GM12878 (cell line): ENCODE data around the gene GALNT15. TPM values are rescaled to one million over a fixed set of nuclear protein-coding genes. Genes with fewer than 3 reads are reported as not detected.

Experiments
- ATAC-seq: fragments of 200-7000 bp; cut with Tn5 transposase; 3 replicates; pipeline ENCODE4 v1.9.1; 2020; ENCODE audit warnings: mild to moderate bottlenecking, moderate library complexity
- BruUV-seq: library from RNA; stranded (reverse); fragments of 400-500 nt; replicated peaks from 2 replicates; lab custom pipeline; 2021; lab: Mats Ljungman, UMichigan
- CTCF ChIA-PET: fragments of 300-600 bp; sonication (Branson Sonifier 250); formaldehyde crosslinking; extraction: SDS; loops from one replicate; lab custom pipeline; 2021; ENCODE audit warnings: inconsistent platforms; lab: Yijun Ruan, JAX
- POLR2A ChIA-PET: fragments of 350-600 bp; formaldehyde crosslinking; extraction: SDS; loops from one replicate; lab custom pipeline; 2021; ENCODE audit warnings: inconsistent platforms; lab: Charles Lee
- RAD21 ChIA-PET: fragments of 300-600 bp; sonication (Branson Sonifier 250); formaldehyde crosslinking; loops from one replicate; lab custom pipeline; 2023; ENCODE audit warnings: antibody characterized with exemption; ENCODE audit not compliant: unreplicated experiment; lab: Charles Lee
- SMC1A ChIA-PET: fragments of 300-600 bp; sonication (Branson Sonifier 250); formaldehyde crosslinking; loops from one replicate; lab custom pipeline; 2023; ENCODE audit not compliant: unreplicated experiment, uncharacterized antibody; lab: Charles Lee
- DNase-seq: peaks from one replicate; pipeline ENCODE4 v3.0.0-alpha.2; 2011; ENCODE audit warnings: low read depth, low spot score
- FAIRE-seq: peaks from 3 replicates; lab custom pipeline; 2011; peaks lifted over from hg19 to GRCh38; lab: Jason Lieb, UNC
- H2AFZ ChIP-seq: 2 replicates; pipeline ENCODE4 v1.6.0; 2011; ENCODE audit warnings: low read depth, low read length, control low read depth; ENCODE audit not compliant: control insufficient read depth
- H3K27ac ChIP-seq: 2 replicates; pipeline ENCODE4 v1.5.1; 2011; ENCODE audit warnings: control low read depth; ENCODE audit not compliant: control insufficient read depth, insufficient read depth
- H3K27me3 ChIP-seq, 2 experiments: replicated peaks in 1 of 2; 2 replicates each; pipeline versions ENCODE4 v1.6.0 to v1.6.1; 2011; ENCODE audit warnings: low read length in 1 of 2; ENCODE audit not compliant: control insufficient read depth in 2 of 2, insufficient read depth in 2 of 2
- H3K36me3 ChIP-seq, 2 experiments: 2 replicates each; pipeline ENCODE4 v1.5.1; 2011; ENCODE audit warnings: low read length in 1 of 2; ENCODE audit not compliant: control insufficient read depth in 2 of 2, insufficient read depth in 2 of 2
- H3K4me1 ChIP-seq: 2 replicates; pipeline ENCODE4 v1.6.1; 2011; ENCODE audit warnings: mild to moderate bottlenecking, low read length, moderate library complexity, mixed read lengths; ENCODE audit not compliant: control insufficient read depth, insufficient read depth
- H3K4me2 ChIP-seq: 2 replicates; pipeline ENCODE4 v1.6.0; 2011; ENCODE audit warnings: control low read depth; ENCODE audit not compliant: control insufficient read depth, insufficient read depth
- H3K4me3 ChIP-seq: fragments of 200-600 bp; sonication (generic); 2 replicates; pipeline ENCODE4 v1.5.1; 2016
- H3K79me2 ChIP-seq: 2 replicates; pipeline ENCODE4 v1.6.0; 2011; ENCODE audit warnings: low read length; ENCODE audit not compliant: control insufficient read depth, insufficient read depth
- H3K9ac ChIP-seq: 2 replicates; pipeline ENCODE4 v1.8.0; 2011; ENCODE audit warnings: low read length, control low read depth, mixed read lengths; ENCODE audit not compliant: control insufficient read depth, insufficient read depth
- H3K9me3 ChIP-seq: replicated peaks from 3 replicates; pipeline ENCODE4 v1.5.1; 2011; ENCODE audit warnings: mild to moderate bottlenecking, low read length; ENCODE audit not compliant: control insufficient read depth, insufficient read depth
- H4K20me1 ChIP-seq: 2 replicates; pipeline ENCODE4 v1.6.0; 2011; ENCODE audit not compliant: control insufficient read depth, insufficient read depth
- BACH1 ChIP-seq: fragments of 450-650 bp; IDR thresholded peaks from 2 replicates; pipeline ENCODE4 v1.6.1; 2017; ENCODE audit warnings: mild to moderate bottlenecking, borderline replicate concordance
- CBX5 ChIP-seq: sonication (generic); IDR thresholded peaks from 2 replicates; pipeline ENCODE4 v1.6.1; 2016; ENCODE audit warnings: low read depth, moderate library complexity, mild to moderate bottlenecking, inconsistent platforms
- CHD4 ChIP-seq: fragments of 200-600 bp; sonication (generic); IDR thresholded peaks from 2 replicates; pipeline ENCODE4 v1.6.1; 2016; ENCODE audit warnings: mild to moderate bottlenecking
- CREB1 ChIP-seq: IDR thresholded peaks from 2 replicates; pipeline ENCODE4 v1.6.1; 2012; ENCODE audit warnings: low read depth, mild to moderate bottlenecking, inconsistent platforms
- E2F4 ChIP-seq: IDR thresholded peaks from 2 replicates; pipeline ENCODE4 v1.6.1; 2012; ENCODE audit warnings: low read depth, low read length, improper control_type of control experiment
- EED ChIP-seq: sonication (generic); IDR thresholded peaks from 2 replicates; pipeline ENCODE4 v1.6.1; 2016; ENCODE audit warnings: antibody characterized with exemption, low read depth
- ELK1 ChIP-seq: IDR thresholded peaks from 2 replicates; pipeline ENCODE4 v1.6.1; 2012; ENCODE audit warnings: low read depth, low read length, improper control_type of control experiment
- EP300 ChIP-seq, 2 experiments: fragments of 150-350 bp in 1 of 2; IDR thresholded peaks; 2 replicates each; pipeline ENCODE4 v1.6.1; 2011 to 2012; ENCODE audit warnings: low read depth in 2 of 2, low read length in 2 of 2, borderline replicate concordance in 1 of 2, improper control_type of control experiment in 1 of 2, inconsistent platforms in 1 of 2; ENCODE audit not compliant: control insufficient read depth in 1 of 2
- IKZF2 ChIP-seq, 2 experiments: fragments of 450-650 bp; IDR thresholded peaks; 2 replicates each; pipeline ENCODE4 v1.6.1; 2017; ENCODE audit warnings: mild to moderate bottlenecking in 2 of 2, moderate library complexity in 2 of 2
- MTA2 ChIP-seq: fragments of 450-650 bp; IDR thresholded peaks from 2 replicates; pipeline ENCODE4 v1.6.1; 2016; ENCODE audit warnings: low read depth, mild to moderate bottlenecking, moderate library complexity
- MYB ChIP-seq: fragments of 150-350 bp; IDR thresholded peaks from 2 replicates; pipeline ENCODE4 v1.6.1; 2014; ENCODE audit warnings: mild to moderate bottlenecking, low read depth, low read length, borderline replicate concordance
- NFXL1 ChIP-seq: fragments of 450-650 bp; IDR thresholded peaks from 2 replicates; pipeline ENCODE4 v1.6.1; 2017; ENCODE audit warnings: antibody characterized with exemption, mild to moderate bottlenecking, borderline replicate concordance
- POLR2AphosphoS2 ChIP-seq: IDR thresholded peaks from 2 replicates; pipeline ENCODE4 v1.6.1; 2011; ENCODE audit warnings: low read depth, mild to moderate bottlenecking, low read length, improper control_type of control experiment, moderate library complexity
- RAD51 ChIP-seq: fragments of 450-650 bp; IDR thresholded peaks from 2 replicates; pipeline ENCODE4 v1.6.1; 2016; ENCODE audit warnings: moderate library complexity, mild to moderate bottlenecking, inconsistent platforms
- RELB ChIP-seq: fragments of 450-650 bp; IDR thresholded peaks from 2 replicates; pipeline ENCODE4 v1.6.1; 2017; ENCODE audit warnings: low read depth, mild to moderate bottlenecking, moderate library complexity
- RFX5 ChIP-seq: IDR thresholded peaks from 2 replicates; pipeline ENCODE4 v1.6.1; 2011; ENCODE audit warnings: low read depth, low read length, improper control_type of control experiment
- SMC3 ChIP-seq: IDR thresholded peaks from 2 replicates; pipeline ENCODE4 v1.6.1; 2011; ENCODE audit warnings: low read length, improper control_type of control experiment, borderline replicate concordance
- SRF ChIP-seq, 2 experiments: IDR thresholded peaks; 2 replicates each; pipeline ENCODE4 v1.6.1; 2011; ENCODE audit warnings: low read depth in 2 of 2, low read length in 2 of 2, mild to moderate bottlenecking in 1 of 2, moderate library complexity in 1 of 2
- STAT1 ChIP-seq: fragments of 450-650 bp; conservative IDR thresholded peaks from 2 replicates; pipeline ENCODE4 v1.6.1; 2014; ENCODE audit warnings: antibody characterized with exemption, mild to moderate bottlenecking
- TBL1XR1 ChIP-seq: IDR thresholded peaks from 2 replicates; pipeline ENCODE4 v1.6.1; 2012; ENCODE audit warnings: low read depth, low read length, improper control_type of control experiment
- TCF12 ChIP-seq: IDR thresholded peaks from 2 replicates; pipeline ENCODE4 v1.6.1; 2011; ENCODE audit warnings: low read depth, mild to moderate bottlenecking, low read length
- WGBS: methylation state at CpG from one replicate; pipeline ENCODE4 v1.1.6; 2016; ENCODE audit warnings: low lambda C conversion rate; ENCODE audit not compliant: insufficient replicate concordance, insufficient coverage; ENCODE audit errors: missing lambda C conversion rate; 5-methylcytosine and 5-hydroxymethylcytosine counted together
- in situ Hi-C: fragments of 300-500 bp; cut with MboI; formaldehyde crosslinking; loops from 9 replicates; pipeline ENCODE4 v1.14.3; 2018; ENCODE audit warnings: mixed read lengths
- intact Hi-C: fragments of 100-400 bp; cut with micrococcal nuclease; formaldehyde crosslinking; loops from one replicate; pipeline ENCODE4 v1.14.2; 2022; ENCODE audit not compliant: unreplicated experiment
- polyA plus RNA-seq, 11 experiments: library from polyadenylated mRNA; depleted of rRNA in 4 of 11; unstranded in 6 of 11; stranded (reverse) in 5 of 11; fragments of >200 nt; fragmentation: Nextera tagmentation in 4 of 11; fragmentation: Illumina TruSeq in 1 of 11; extraction: Ambion mirVana in 4 of 11; extraction: Trizol in 1 of 11; gene quantifications; 1 replicate in 1 of 11; 2 replicates in 10 of 11; pipeline versions ENCODE4 v1.2.1 to v1.2.3, GENCODE V29; 2011 to 2016; ENCODE audit warnings: inconsistent platforms in 2 of 11, missing spikeins in 2 of 11, low read depth in 1 of 11
- total RNA-seq, 4 experiments: library from RNA; depleted of rRNA in 3 of 4; stranded (reverse); fragments of >200 nt in 3 of 4; fragmentation: Illumina TruSeq in 1 of 4; extraction: Trizol in 1 of 4; gene quantifications; 2 replicates each; pipeline versions ENCODE4 v1.2.1 to v1.2.3, GENCODE V29; 2013 to 2021

Gene GALNT15
- total and polyA plus RNA-seq, 10 of the 15 experiments (the other 5 are each of a cell fraction or from before 2014, with no cell fraction given): 0.03 to 0.05 TPM; not detected in 8

DNA sequence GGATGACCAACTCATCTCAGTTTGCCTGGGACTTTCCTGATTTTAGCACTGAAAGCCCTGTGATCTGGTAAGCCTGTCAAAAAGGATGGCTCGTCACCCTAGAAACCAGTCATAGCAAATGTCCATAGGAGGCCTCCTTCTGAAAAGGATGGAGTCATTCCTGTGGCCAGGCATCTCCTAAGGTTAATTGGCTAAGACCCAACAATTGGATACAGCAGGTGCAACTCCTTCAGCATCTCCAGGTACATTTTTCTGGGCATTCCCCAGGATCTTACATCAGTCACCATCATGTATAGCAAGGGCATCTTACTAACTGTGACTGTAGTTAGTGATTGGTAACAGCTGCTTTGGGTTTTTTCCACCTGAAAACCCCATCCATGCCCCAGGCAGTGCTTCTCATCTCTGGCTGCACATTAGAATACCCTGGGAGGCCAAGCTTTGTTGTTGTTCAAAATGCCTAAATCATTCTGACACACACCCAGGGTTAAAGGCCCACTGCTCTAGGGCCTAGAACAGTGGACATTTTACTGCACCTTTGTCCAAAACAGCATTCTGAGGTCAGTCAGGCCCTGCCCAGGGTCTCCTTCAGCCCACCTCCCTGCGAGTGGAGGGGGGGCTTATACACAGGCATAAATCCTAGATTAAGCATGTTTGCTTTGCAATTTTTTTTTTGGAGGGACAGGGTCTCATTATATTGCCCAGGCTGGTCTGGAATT is 28.3 kb upstream of the GALNT15 start:
- Histone ChIP-seq H3K79me2 (no peaks in the 10 kb centered on the region), H3K9me3 (no peaks in the 10 kb centered on the region; the same call in 1 of the 3 replicates), H3K4me2 (0 out of 2 replicates have a peak overlapping the region, but pooled peaks have one; percentile 9), H3K4me1 (peaks cover 13% of the 10 kb centered on the region; the same call in 1 of the 2 replicates), H2AFZ (no peak overlapping the region; the same call in 1 of the 2 replicates), H3K4me3 (no peak overlapping the region), H3K27me3 (no peaks in the 10 kb centered on the region), H3K27ac (peak overlapping the region; percentile 47), H4K20me1 (no peaks in the 10 kb centered on the region), H3K36me3 (no peaks in the 10 kb centered on the region), H3K9ac (no peak overlapping the region)
- CTCF ChIA-PET: no interaction called here
- peak; percentile 44 for DNase-seq
- no TSS peak for BruUV-seq
- SMC1A ChIA-PET: interaction anchor here (1.1 to 3.1 kb wide), 4 partner anchors 10 to 102 kb away, joined by 3 to 13 read pairs (median 10); no protein-coding TSS in a partner anchor
- POLR2A ChIA-PET: interaction anchor here (0.5 kb wide), 1 partner anchor 485 kb away, joined by 7 read pairs; no protein-coding TSS in a partner anchor
- RAD21 ChIA-PET: interaction anchor here (2.0 kb wide), 1 partner anchor 97 kb away, joined by 5 read pairs; no protein-coding TSS in a partner anchor
- intact Hi-C loops (no loop called here), in situ Hi-C loops (no loop called here)
- WGBS: 3% methylated on average over 2 of the region's 2 CpGs
- peak; percentile 79 for ATAC-seq
- FAIRE-seq: no peak
- TF ChIP-seq TBL1XR1 (no peak), SRF (IDR thresholded peaks at IDR 0.05; ENCODE audit: low read depth in 2 of 2, low read length in 2 of 2) (no peak), NFXL1 (no peak), CREB1 (0 out of 2 replicates have a peak, but pooled peaks have one; percentile 12), STAT1 (no peak), IKZF2 (IDR thresholded peaks at IDR 0.05) (peak; percentile 70 to 71), MTA2 (peak; percentile 21; the same call in 1 of the 2 replicates), CHD4 (no peak), POLR2AphosphoS2 (no peak), EED (peak; percentile 95), RFX5 (no peak), RAD51 (no peak), E2F4 (no peak), ELK1 (no peak), BACH1 (no peak), TCF12 (0 out of 2 replicates have a peak, but pooled peaks have one; percentile 69), RELB (peak; percentile 60; the same call in 1 of the 2 replicates), CBX5 (no peak), SMC3 (no peak), MYB (no peak), EP300 (IDR thresholded peaks at IDR 0.05; ENCODE audit: borderline replicate concordance in 1 of 2, control insufficient read depth in 1 of 2, low read depth in 2 of 2, low read length in 2 of 2) (peak in 1 of 2 experiments; percentile 19; a peak in 1 of 4 replicates)
